HEK293 (cell line): Measurements from ENCODE around the gene CYP51A1.

Experiments used
- CTCF ChIP-seq: fragments of 450-650 bp; formaldehyde crosslinking; IDR thresholded peaks from 2 replicates; pipeline ENCODE4 v1.5.1; 2016; ENCODE audit warnings: missing biosample characterization, missing genetic modification characterization
- MYNN ChIP-seq: fragments of 450-650 bp; formaldehyde crosslinking; IDR thresholded peaks from 2 replicates; pipeline ENCODE4 v1.5.1; 2016; ENCODE audit warnings: missing biosample characterization, missing genetic modification characterization, borderline replicate concordance
- REST ChIP-seq: fragments of 450-650 bp; formaldehyde crosslinking; IDR thresholded peaks from 2 replicates; pipeline ENCODE4 v1.5.1; 2016; ENCODE audit warnings: missing biosample characterization, missing genetic modification characterization
- SETDB1 ChIP-seq: IDR thresholded peaks from one replicate; pipeline ENCODE4 v1.6.1; 2017; ENCODE audit warnings: mild to moderate bottlenecking, low read length, moderate library complexity, mixed read lengths; ENCODE audit not compliant: insufficient read length
- YY1 ChIP-seq: fragments of 450-650 bp; formaldehyde crosslinking; IDR thresholded peaks from 2 replicates; pipeline ENCODE4 v1.5.1; 2018; ENCODE audit warnings: missing biosample characterization, missing genetic modification characterization
- ZNF114 ChIP-seq: fragments of 450-650 bp; formaldehyde crosslinking; IDR thresholded peaks from 2 replicates; pipeline ENCODE4 v1.5.0; 2017; ENCODE audit warnings: missing biosample characterization, missing genetic modification characterization
- ZNF155 ChIP-seq: fragments of 450-650 bp; formaldehyde crosslinking; IDR thresholded peaks from 2 replicates; pipeline ENCODE4 v1.5.1; 2016; ENCODE audit warnings: missing biosample characterization, missing genetic modification characterization
- ZNF274 ChIP-seq, 2 experiments: fragments of 200-500 bp in 1 of 2; fragments of 450-650 bp in 1 of 2; sonication (Bioruptor generic) in 1 of 2; formaldehyde crosslinking in 1 of 2; IDR thresholded peaks; 2 replicates each; pipeline versions ENCODE4 v1.5.1 to v1.6.1; 2014 to 2016; ENCODE audit warnings: borderline replicate concordance in 1 of 2, inconsistent platforms in 1 of 2, low read length in 1 of 2, missing biosample characterization in 1 of 2, missing genetic modification characterization in 1 of 2
- ZNF341 ChIP-seq: fragments of 450-650 bp; formaldehyde crosslinking; IDR thresholded peaks from 2 replicates; pipeline ENCODE4; 2016; ENCODE audit warnings: low read depth, missing biosample characterization, missing genetic modification characterization
- ZNF518A ChIP-seq: fragments of 450-650 bp; formaldehyde crosslinking; conservative IDR thresholded peaks from 2 replicates; pipeline ENCODE4 v1.5.1; 2016; ENCODE audit warnings: low read depth, missing biosample characterization, missing genetic modification characterization
- ZNF626 ChIP-seq: fragments of 450-650 bp; sonication (Bioruptor Pico); formaldehyde crosslinking; IDR thresholded peaks from 2 replicates; pipeline ENCODE4 v1.5.1; 2018; ENCODE audit warnings: missing biosample characterization, missing genetic modification characterization, inconsistent platforms

- no peak for TF ChIP-seq CTCF (tag by site-specific recombination)
- no peak for TF ChIP-seq SETDB1
- no peak for TF ChIP-seq YY1 (tag by site-specific recombination)
- no peak for TF ChIP-seq ZNF341 (tag by site-specific recombination)
- TF ChIP-seq ZNF274 (IDR thresholded peaks at IDR 0.05; ENCODE audit: low read length): no peak
- TF ChIP-seq ZNF274 (tag by site-specific recombination; IDR thresholded peaks at IDR 0.05; ENCODE audit: borderline replicate concordance): no peak
- no peak for TF ChIP-seq ZNF626 (tag by site-specific recombination)
- TF ChIP-seq ZNF155: no peak
- TF ChIP-seq REST (tag by site-specific recombination): no peak
- TF ChIP-seq MYNN (tag by site-specific recombination): no peak
- no peak for TF ChIP-seq ZNF518A
- no peak for TF ChIP-seq ZNF114 (tag by site-specific recombination)
Observed at GRCh38 chr7:92133133-92133736, 1.0 kb downstream of the CYP51A1 start.
